Peyer's patch (tissue), 4 donors: ENCODE data around the gene RGMA. TPM values are rescaled to one million over a fixed set of nuclear protein-coding genes. Genes with fewer than 3 reads are reported as not detected.

Experiments used
- DNase-seq, 3 donors: peaks; one replicate each; pipeline ENCODE4 v3.0.0-alpha.2; 2017 to 2019
- H3K27ac ChIP-seq, 4 donors: fragments of 200-600 bp; sonication (generic); one replicate each; pipeline ENCODE4 v1.5.1; 2016 to 2019
- H3K27me3 ChIP-seq, 2 donors: fragments of 200-600 bp; sonication (generic); one replicate each; pipeline ENCODE4 v1.5.1; 2019
- H3K36me3 ChIP-seq, 3 donors: fragments of 200-600 bp; sonication (generic); one replicate each; pipeline ENCODE4 v1.5.1; 2016 to 2019
- H3K4me1 ChIP-seq, 4 donors: fragments of 200-600 bp; sonication (generic); one replicate each; pipeline ENCODE4 v1.5.1; 2016 to 2019
- H3K4me3 ChIP-seq, 4 donors: fragments of 200-600 bp; sonication (generic); 1 replicate in 3 of 4; 2 replicates in 1 of 4; pipeline ENCODE4 v1.5.1; 2016 to 2019; ENCODE audit warnings: mild to moderate bottlenecking in 1 of 4
- H3K9me3 ChIP-seq, 4 donors: fragments of 200-600 bp; sonication (generic); one replicate each; pipeline ENCODE4 v1.5.1; 2016 to 2019; ENCODE audit warnings: mild to moderate bottlenecking in 1 of 4
- POLR2A ChIP-seq, 2 donors: fragments of 450-650 bp; IDR thresholded peaks; one replicate each; pipeline ENCODE4 v1.5.1; 2017; ENCODE audit warnings: antibody characterized with exemption in 2 of 2, mild to moderate bottlenecking in 2 of 2, moderate library complexity in 2 of 2
- total RNA-seq, 4 donors: library from RNA; depleted of rRNA; stranded (reverse); fragments of >200 nt; gene quantifications; one replicate each; pipeline ENCODE4 v1.1.0, GENCODE V29; 2016
- TF ChIP-seq, protein P1 (sequence below), 6 experiments: fragments of 450-650 bp in 4 of 6; fragments of 200-600 bp in 2 of 6; sonication (generic) in 1 of 6; IDR thresholded peaks; one replicate each; pipeline ENCODE4 v1.5.1; 2017 to 2019; ENCODE audit warnings: antibody characterized with exemption in 6 of 6, mild to moderate bottlenecking in 3 of 6, moderate library complexity in 1 of 6

Gene RGMA
- total RNA-seq, 4 donors from 2014 or later = 1.8 to 18.8 (median 9.3) TPM

DNA sequence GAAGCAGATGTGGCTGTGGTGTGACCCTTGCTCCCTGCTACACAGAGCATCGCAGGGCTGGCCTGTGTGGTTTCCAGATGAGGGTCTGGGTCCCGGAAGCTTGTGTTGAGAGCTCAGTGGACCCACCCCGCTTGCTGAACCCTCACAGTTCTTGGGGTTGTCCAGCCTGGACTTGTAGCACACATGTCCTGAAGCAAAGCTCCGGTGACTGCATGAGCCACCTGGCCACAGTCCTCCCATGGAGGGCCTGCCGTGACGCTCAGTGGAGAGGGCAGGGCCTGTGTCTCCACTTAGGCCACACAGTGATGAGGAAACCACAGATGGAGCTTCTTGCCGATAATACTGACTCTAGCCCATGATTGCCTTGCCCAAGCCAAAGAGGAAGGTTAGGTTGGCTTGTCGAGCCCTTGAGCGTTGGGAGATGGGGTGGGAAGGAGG, 62.6 kb downstream of the RGMA start:
- Histone ChIP-seq H3K4me3 (no peak overlapping the region), H3K27ac (no peak overlapping the region), H3K36me3 (peaks cover 0 to 51% (median 0%) of the 10 kb centered on the region in 3 donors), H3K4me1 (peaks cover 0 to 30% (median 1%) of the 10 kb centered on the region in 4 donors), H3K9me3 (no peaks in the 10 kb centered on the region), H3K27me3 (no peaks in the 10 kb centered on the region)
- TF ChIP-seq, protein P1, sequence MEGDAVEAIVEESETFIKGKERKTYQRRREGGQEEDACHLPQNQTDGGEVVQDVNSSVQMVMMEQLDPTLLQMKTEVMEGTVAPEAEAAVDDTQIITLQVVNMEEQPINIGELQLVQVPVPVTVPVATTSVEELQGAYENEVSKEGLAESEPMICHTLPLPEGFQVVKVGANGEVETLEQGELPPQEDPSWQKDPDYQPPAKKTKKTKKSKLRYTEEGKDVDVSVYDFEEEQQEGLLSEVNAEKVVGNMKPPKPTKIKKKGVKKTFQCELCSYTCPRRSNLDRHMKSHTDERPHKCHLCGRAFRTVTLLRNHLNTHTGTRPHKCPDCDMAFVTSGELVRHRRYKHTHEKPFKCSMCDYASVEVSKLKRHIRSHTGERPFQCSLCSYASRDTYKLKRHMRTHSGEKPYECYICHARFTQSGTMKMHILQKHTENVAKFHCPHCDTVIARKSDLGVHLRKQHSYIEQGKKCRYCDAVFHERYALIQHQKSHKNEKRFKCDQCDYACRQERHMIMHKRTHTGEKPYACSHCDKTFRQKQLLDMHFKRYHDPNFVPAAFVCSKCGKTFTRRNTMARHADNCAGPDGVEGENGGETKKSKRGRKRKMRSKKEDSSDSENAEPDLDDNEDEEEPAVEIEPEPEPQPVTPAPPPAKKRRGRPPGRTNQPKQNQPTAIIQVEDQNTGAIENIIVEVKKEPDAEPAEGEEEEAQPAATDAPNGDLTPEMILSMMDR (IDR thresholded peaks at IDR 0.05) = no peak
- no peak for TF ChIP-seq POLR2A (IDR thresholded peaks at IDR 0.05)
- peak in 1 of 3 donors; percentile 43 for DNase-seq

DNA sequence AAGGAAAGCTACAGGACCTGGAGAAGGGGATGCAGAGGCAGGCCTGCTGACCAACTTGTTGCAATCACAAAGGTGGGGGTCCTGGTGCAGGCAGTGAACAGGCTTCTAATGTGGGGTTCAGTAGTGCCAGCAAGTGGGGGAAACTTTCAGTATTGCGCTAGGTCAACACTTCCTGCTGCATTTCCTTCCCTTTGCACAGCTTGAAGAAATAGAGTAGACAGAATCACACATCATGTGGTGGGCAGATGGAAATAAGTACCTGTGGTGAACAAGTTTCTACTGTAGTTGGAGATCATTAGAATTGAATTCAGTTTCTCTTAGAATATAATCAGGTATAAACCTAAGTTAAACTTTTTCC, 63.4 kb downstream of the RGMA start:
- TF ChIP-seq, protein P1 (IDR thresholded peaks at IDR 0.05) = no peak
- TF ChIP-seq POLR2A (IDR thresholded peaks at IDR 0.05) = no peak
- peaks cover 0 to 59% (median 0%) of the 10 kb centered on the region in 3 donors for H3K36me3 ChIP-seq
- no peaks in the 10 kb centered on the region for H3K9me3 ChIP-seq
- H3K4me3 ChIP-seq = no peak overlapping the region
- H3K27ac ChIP-seq = no peak overlapping the region
- H3K4me1 ChIP-seq = peaks cover 0 to 24% (median 0%) of the 10 kb centered on the region in 4 donors
- no peaks in the 10 kb centered on the region for H3K27me3 ChIP-seq
- DNase-seq = no peak

DNA sequence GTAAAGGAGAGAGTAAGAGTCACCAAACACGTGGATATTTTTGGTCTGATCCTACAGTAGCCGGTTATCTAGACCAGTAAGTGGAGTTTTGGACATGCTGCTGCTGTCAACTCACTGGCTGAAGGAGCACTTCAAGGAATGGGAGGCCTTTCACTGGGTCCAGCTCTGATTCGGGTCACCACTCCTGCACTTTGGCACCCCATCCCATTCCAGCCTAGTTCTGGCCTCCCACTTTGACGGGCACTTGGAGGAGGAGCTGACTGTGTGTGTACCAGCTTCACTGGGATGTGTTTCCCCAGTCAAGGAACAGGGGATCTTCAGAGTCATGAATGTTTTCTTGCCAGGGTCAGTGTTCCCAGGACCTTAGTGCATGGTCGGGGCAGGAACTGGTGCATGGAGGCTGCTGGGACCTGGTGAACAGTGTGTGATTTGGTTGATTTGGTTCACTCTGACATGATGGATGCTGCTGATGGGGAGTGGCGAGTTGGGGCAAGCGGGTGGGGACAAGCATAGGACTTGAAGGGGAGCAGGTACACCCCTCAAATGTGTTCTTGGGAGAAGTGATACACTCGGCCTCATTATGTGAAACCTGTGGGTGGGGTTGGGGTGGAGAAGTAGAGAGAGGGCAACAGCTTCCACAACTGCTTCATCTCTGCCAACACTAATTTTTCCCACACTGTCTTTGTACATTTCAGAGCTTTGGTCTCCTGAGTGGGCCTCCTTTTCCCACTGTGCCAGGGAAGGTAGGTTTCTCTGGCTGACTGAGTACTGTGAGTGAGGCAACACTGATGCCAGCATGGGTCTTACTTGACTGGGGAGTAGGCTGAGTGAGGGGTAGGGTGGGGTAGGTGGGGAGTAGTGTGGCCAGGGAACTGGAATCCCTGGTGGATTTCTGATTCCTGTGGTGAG, 64.0 kb downstream of the RGMA start:
- TF ChIP-seq, protein P1 (IDR thresholded peaks at IDR 0.05) = no peak
- no peak for TF ChIP-seq POLR2A (IDR thresholded peaks at IDR 0.05)

DNA sequence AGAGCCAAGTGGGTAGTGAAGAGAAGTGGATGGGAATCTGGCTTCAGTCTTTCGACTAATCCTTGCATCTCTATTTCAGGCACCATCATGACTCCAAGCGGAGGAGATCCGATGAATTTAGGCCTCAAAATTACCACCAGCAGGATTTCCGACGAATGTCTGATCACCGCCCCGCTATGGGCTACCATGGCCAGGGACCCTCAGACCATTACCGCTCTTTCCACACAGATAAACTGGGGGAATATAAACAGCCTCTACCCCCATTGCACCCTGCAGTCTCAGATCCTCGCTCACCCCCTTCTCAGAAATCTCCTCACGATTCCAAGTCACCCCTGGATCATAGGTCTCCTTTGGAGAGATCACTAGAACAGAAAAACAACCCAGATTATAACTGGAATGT, 64.7 kb downstream of the RGMA start:
- Histone ChIP-seq H3K4me3 (no peak overlapping the region), H3K9me3 (no peaks in the 10 kb centered on the region), H3K36me3 (peaks cover 0 to 72% (median 0%) of the 10 kb centered on the region in 3 donors), H3K27me3 (no peaks in the 10 kb centered on the region), H3K27ac (no peak overlapping the region), H3K4me1 (peaks cover 0 to 11% (median 0%) of the 10 kb centered on the region in 4 donors)
- TF ChIP-seq, protein P1 (IDR thresholded peaks at IDR 0.05) = no peak
- no peak for TF ChIP-seq POLR2A (IDR thresholded peaks at IDR 0.05)
- DNase-seq = no peak

More for the DNA sequence above, 64.0 kb downstream of the RGMA start:
- H3K4me3 ChIP-seq = no peak overlapping the region
- no peak overlapping the region for H3K27ac ChIP-seq
- H3K27me3 ChIP-seq = no peaks in the 10 kb centered on the region
- H3K36me3 ChIP-seq = peaks cover 0 to 66% (median 0%) of the 10 kb centered on the region in 3 donors
- DNase-seq = peak in 1 of 3 donors; percentile 36
- peaks cover 0 to 18% (median 0%) of the 10 kb centered on the region in 4 donors for H3K4me1 ChIP-seq
- H3K9me3 ChIP-seq = no peaks in the 10 kb centered on the region

DNA sequence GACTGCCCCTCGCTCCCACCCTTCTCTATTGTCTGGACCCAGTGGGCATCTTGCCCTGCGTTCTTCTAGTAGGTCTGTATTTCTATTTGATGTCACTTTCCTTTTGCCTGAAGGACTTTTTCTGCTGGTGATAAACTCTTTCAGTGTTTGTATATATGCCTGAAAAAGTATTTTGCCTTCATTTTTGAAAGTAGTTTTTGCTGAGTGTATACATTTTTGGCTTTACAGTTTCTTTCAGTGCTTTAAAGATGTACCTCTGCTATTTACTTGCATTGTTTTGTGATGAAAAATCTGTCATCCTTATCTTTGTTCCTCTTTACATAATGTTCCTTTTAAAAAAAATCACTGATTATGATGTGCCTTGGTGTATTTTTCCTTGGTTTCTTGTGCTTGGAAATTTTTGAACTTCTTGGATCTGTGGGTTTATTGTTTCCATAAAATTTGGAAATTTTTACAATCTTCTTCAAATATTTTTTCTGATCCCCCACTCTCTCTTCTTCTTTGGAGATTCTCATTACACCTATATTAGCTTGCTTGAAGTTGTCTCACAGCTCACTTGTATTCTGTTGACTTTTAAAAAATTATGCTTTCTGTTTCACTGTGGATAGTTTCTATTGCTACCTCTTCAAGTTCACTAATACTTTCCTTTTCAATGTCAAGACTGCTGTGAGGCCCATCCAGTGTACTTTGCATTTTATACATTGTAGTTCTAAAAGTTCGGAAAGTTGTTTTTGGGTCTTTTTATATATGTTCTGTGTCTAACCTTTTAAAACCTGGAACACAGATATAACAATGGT, 67.8 kb downstream of the RGMA start:
- H3K27ac ChIP-seq = no peak overlapping the region
- no peaks in the 10 kb centered on the region for H3K9me3 ChIP-seq
- no peak for DNase-seq
- no peaks in the 10 kb centered on the region for H3K4me1 ChIP-seq
- no peaks in the 10 kb centered on the region for H3K27me3 ChIP-seq
- no peak overlapping the region for H3K4me3 ChIP-seq
- TF ChIP-seq, protein P1 (IDR thresholded peaks at IDR 0.05) = no peak
- no peak for TF ChIP-seq POLR2A (IDR thresholded peaks at IDR 0.05)
- peaks cover 0 to 99% (median 0%) of the 10 kb centered on the region in 3 donors for H3K36me3 ChIP-seq
